ENCODE measurements around the gene CPHXL.

CPHXL gene

GRCh38 chr16:75726390-75726789 is at the start of gene CPHXL:
TSS of gene CPHXL (minus strand) at chr16:75726490. CDS start at chr16:75726442, 48 bp downstream.
- no peak for DNase-seq (ENCODE audit: low read depth in 3 of 3, low spot score in 1 of 3)

- DNase-seq (ENCODE audit: low read depth in 3 of 3, low spot score in 1 of 3), result no peak
Observed at GRCh38 chr16:75774197-75774596, 47.9 kb upstream of the CPHXL start.

GRCh38 chr16:75770051-75770450 is 43.8 kb upstream of the CPHXL start:
- DNase-seq (ENCODE audit: low read depth in 3 of 3, low spot score in 1 of 3), result no peak

GRCh38 chr16:75764154-75764768 is 38.0 kb upstream of the CPHXL start:
- DNase-seq (ENCODE audit: low read depth in 3 of 3, low spot score in 1 of 3), result peak; percentile 5 to 29 (median 10)

- DNase-seq (ENCODE audit: low read depth in 3 of 3, low spot score in 1 of 3), result no peak
Observed at GRCh38 chr16:75763204-75763603, 36.9 kb upstream of the CPHXL start.

GRCh38 chr16:75762746-75763145 is 36.5 kb upstream of the CPHXL start:
- no peak for DNase-seq (ENCODE audit: low read depth in 3 of 3, low spot score in 1 of 3)

GRCh38 chr16:75761108-75761507 is 34.8 kb upstream of the CPHXL start:
- no peak for DNase-seq (ENCODE audit: low read depth in 3 of 3, low spot score in 1 of 3)

- DNase-seq (ENCODE audit: low read depth in 3 of 3, low spot score in 1 of 3), result no peak
Observed at GRCh38 chr16:75760018-75760519, 33.8 kb upstream of the CPHXL start.

GRCh38 chr16:75758215-75758614 is 31.9 kb upstream of the CPHXL start:
- no peak for DNase-seq (ENCODE audit: low read depth in 3 of 3, low spot score in 1 of 3)

GRCh38 chr16:75754141-75754540 is 27.9 kb upstream of the CPHXL start:
- DNase-seq (ENCODE audit: low read depth in 3 of 3, low spot score in 1 of 3), result no peak

GRCh38 chr16:75750528-75750927 is 24.2 kb upstream of the CPHXL start:
- DNase-seq (ENCODE audit: low read depth in 3 of 3, low spot score in 1 of 3), result no peak

- no peak for DNase-seq (ENCODE audit: low read depth in 3 of 3, low spot score in 1 of 3)
Observed at GRCh38 chr16:75746359-75746758, 20.1 kb upstream of the CPHXL start.

- DNase-seq (ENCODE audit: low read depth in 3 of 3, low spot score in 1 of 3), result no peak
Observed at GRCh38 chr16:75745823-75746222, 19.5 kb upstream of the CPHXL start.

GRCh38 chr16:75745242-75745641 is 19.0 kb upstream of the CPHXL start:
- DNase-seq (ENCODE audit: low read depth in 3 of 3, low spot score in 1 of 3), result no peak

GRCh38 chr16:75742424-75743047 is 16.2 kb upstream of the CPHXL start:
- no peak for DNase-seq (ENCODE audit: low read depth in 3 of 3, low spot score in 1 of 3)

- no peak for DNase-seq (ENCODE audit: low read depth in 3 of 3, low spot score in 1 of 3)
Observed at GRCh38 chr16:75733305-75734211, 7.3 kb upstream of the CPHXL start.

- DNase-seq (ENCODE audit: low read depth in 3 of 3, low spot score in 1 of 3), result no peak
Observed at GRCh38 chr16:75732871-75733270, 6.6 kb upstream of the CPHXL start.

- DNase-seq (ENCODE audit: low read depth in 3 of 3, low spot score in 1 of 3), result no peak
Observed at GRCh38 chr16:75727221-75727620, 931 bp upstream of the CPHXL start.

- DNase-seq (ENCODE audit: low read depth in 3 of 3, low spot score in 1 of 3), result no peak
Observed at GRCh38 chr16:75718452-75718851, 7.8 kb downstream of the CPHXL start.

GRCh38 chr16:75714661-75715060 is 11.6 kb downstream of the CPHXL start:
- no peak for DNase-seq (ENCODE audit: low read depth in 3 of 3, low spot score in 1 of 3)

GRCh38 chr16:75710344-75710743 is 15.9 kb downstream of the CPHXL start:
- no peak for DNase-seq (ENCODE audit: low read depth in 3 of 3, low spot score in 1 of 3)

- no peak for DNase-seq (ENCODE audit: low read depth in 3 of 3, low spot score in 1 of 3)
Observed at GRCh38 chr16:75703306-75703705, 23.0 kb downstream of the CPHXL start.
